SK-MEL-5 (cell line): ENCODE data around the gene TF. TPM values are rescaled to one million over a fixed set of nuclear protein-coding genes. Genes with fewer than 3 reads are reported as not detected.
"Not testable (repeated sequence)": the region's sequence is repeated elsewhere in the genome, so short reads cannot be mapped to it uniquely, and the experiment has no call there.

Experiments used
- DNase-seq: peaks from one replicate; pipeline ENCODE4 v3.0.0-alpha.2; 2016; ENCODE audit warnings: low read depth, low spot score
- in situ Hi-C: cut with HindIII; loops from 2 replicates; pipeline ENCODE4 v1.10.0; 2016; ENCODE audit warnings: low sequenced_read_pairs, high pct_unique_total_duplicates, low pct_unique_long_range_greater_than_20kb
- total RNA-seq: library from RNA; depleted of rRNA; stranded (reverse); fragments of >200 nt; shearing (Covaris generic); gene quantifications from 2 replicates; pipeline ENCODE4 v1.2.3, GENCODE V29; 2014

TF gene
- total RNA-seq, 1 experiment from 2014 or later: 0.34 TPM

- no peak for DNase-seq
- in situ Hi-C loops: no loop called here
Measured at GRCh38 chr3:133758964-133759739, 13.0 kb downstream of the TF start.

- in situ Hi-C loops: no loop called here
- no peak for DNase-seq
Measured at GRCh38 chr3:133759740-133760305, 13.6 kb downstream of the TF start.

- in situ Hi-C loops: no loop called here
Measured at GRCh38 chr3:133760916-133761315, 14.7 kb downstream of the TF start.

GRCh38 chr3:133761605-133762484, 15.7 kb downstream of the TF start:
- DNase-seq: no peak
- in situ Hi-C loops: no loop called here

More at GRCh38 chr3:133760916-133761315, 14.7 kb downstream of the TF start:
- no peak for DNase-seq

GRCh38 chr3:133762539-133762938, 16.3 kb downstream of the TF start:
- in situ Hi-C loops: no loop called here
- no peak for DNase-seq

GRCh38 chr3:133763797-133764683, 17.8 kb downstream of the TF start:
- no peak for DNase-seq
- in situ Hi-C loops: no loop called here

GRCh38 chr3:133765256-133765655, 19.1 kb downstream of the TF start:
- in situ Hi-C loops: no loop called here
- DNase-seq: no peak

GRCh38 chr3:133767607-133768006, 21.4 kb downstream of the TF start:
- in situ Hi-C loops: no loop called here
- no peak for DNase-seq

- in situ Hi-C loops: no loop called here
- DNase-seq: no peak
Measured at GRCh38 chr3:133769536-133769935, 23.3 kb downstream of the TF start.

- in situ Hi-C loops: no loop called here
- no peak for DNase-seq
Measured at GRCh38 chr3:133773732-133774131, 27.5 kb downstream of the TF start.

- no peak for DNase-seq
- in situ Hi-C loops: no loop called here
Measured at GRCh38 chr3:133775309-133775708, 29.1 kb downstream of the TF start.

- DNase-seq: no peak
- in situ Hi-C loops: no loop called here
Measured at GRCh38 chr3:133775835-133776234, 29.6 kb downstream of the TF start.

GRCh38 chr3:133776794-133777438, 30.7 kb downstream of the TF start:
- in situ Hi-C loops: no loop called here
- DNase-seq: peak; percentile 10

- no peak for DNase-seq
- in situ Hi-C loops: no loop called here
Measured at GRCh38 chr3:133777807-133778568, 31.8 kb downstream of the TF start.

- in situ Hi-C loops: no loop called here
- DNase-seq: no peak
Measured at GRCh38 chr3:133779626-133780203, 33.5 kb downstream of the TF start.

GRCh38 chr3:133780756-133781155, 34.6 kb downstream of the TF start:
- in situ Hi-C loops: not testable (repeated sequence)

More at GRCh38 chr3:133780756-133781155, 34.6 kb downstream of the TF start:
- not testable (repeated sequence) for DNase-seq
